ENCODE measurements around the gene SLC4A4. TPM values are rescaled to one million over a fixed set of nuclear protein-coding genes. Genes with fewer than 3 reads are reported as not detected.

Gene SLC4A4
- total and polyA plus RNA-seq, 2 of the 13 experiments (the other 11 are each of a cell fraction or from before 2014, with no cell fraction given) = 0.01 TPM; not detected in 1

- WGBS (ENCODE audit: low lambda C conversion rate) = 60% methylated on average over 1 of the region's 1 CpG
- BruUV-seq (replicated peaks) = no TSS peak
- intact Hi-C loops (cut with micrococcal nuclease; ENCODE audit: unreplicated experiment) = no loop called here
- no peaks in the 10 kb centered on the region for H3K79me2 ChIP-seq (ENCODE audit: insufficient read depth, low read length)
- ChIA-PET CTCF (ENCODE audit: low intra/inter-chr PET ratio, low total read pairs) (no interaction called here), POLR2A (no interaction called here)
- no peaks in the 10 kb centered on the region for H3K9me3 ChIP-seq (ENCODE audit: low read length)
- no peak overlapping the region for H2AFZ ChIP-seq (ENCODE audit: low read length)
- H3K9ac ChIP-seq (ENCODE audit: insufficient read depth, low read depth, low read length) = no peak overlapping the region
- TF ChIP-seq MLX (CRISPR knock-in tag; IDR thresholded peaks at IDR 0.05) (no peak), RXRA (CRISPR knock-in tag; IDR thresholded peaks at IDR 0.05) (no peak), SUZ12 (IDR thresholded peaks at IDR 0.05; ENCODE audit: low read depth, low read length) (no peak), ZFP36L2 (CRISPR knock-in tag; IDR thresholded peaks at IDR 0.05) (no peak), WIZ (CRISPR knock-in tag; IDR thresholded peaks at IDR 0.05) (no peak), BORCS8-MEF2B (CRISPR knock-in tag; IDR thresholded peaks at IDR 0.05) (no peak)
- no peaks in the 10 kb centered on the region for H3K4me1 ChIP-seq (ENCODE audit: insufficient read depth, low read length)
- ATAC-seq = no peak
- no peak overlapping the region for H3K4me3 ChIP-seq (replicated peaks in 1 of 3; ENCODE audit: insufficient read depth in 1 of 3, low read depth in 2 of 3, low read length in 3 of 3)
- H3K4me2 ChIP-seq (ENCODE audit: low read depth, low read length) = no peak overlapping the region
- in situ Hi-C loops (cut with HindIII; ENCODE audit: extremely low pct_ligation_motif_present, low pct_unique_long_range_greater_than_20kb) = no loop called here
- H3K27ac ChIP-seq (ENCODE audit: extremely low read length, insufficient read depth, low read length) = no peak overlapping the region
- H4K20me1 ChIP-seq (ENCODE audit: insufficient read depth, low read length) = no peaks in the 10 kb centered on the region
- FAIRE-seq = no peak
- H3K36me3 ChIP-seq (replicated peaks in 1 of 2; ENCODE audit: control insufficient read depth in 1 of 2, insufficient read depth in 2 of 2, low read length in 2 of 2) = no peaks in the 10 kb centered on the region
- DNase-seq (ENCODE audit: low spot score) = no peak
- H3K27me3 ChIP-seq (ENCODE audit: control insufficient read depth in 1 of 2, insufficient read depth in 2 of 2, low read length in 2 of 2) = no peaks in the 10 kb centered on the region
Observed at GRCh38 chr4:71587995-71588394, 249.2 kb downstream of the SLC4A4 start.

GRCh38 chr4:71592793-71593192 is 254.0 kb downstream of the SLC4A4 start:
- no peak for TF ChIP-seq DMAP1 (CRISPR knock-in tag; IDR thresholded peaks at IDR 0.05)
- no peaks in the 10 kb centered on the region; a peak in 1 of 5 replicates for H3K27me3 ChIP-seq (ENCODE audit: control insufficient read depth in 1 of 2, insufficient read depth in 2 of 2, low read length in 2 of 2)
- no peak overlapping the region for H3K4me2 ChIP-seq (ENCODE audit: low read depth, low read length)
- BruUV-seq (replicated peaks) = no TSS peak
- ChIA-PET CTCF (ENCODE audit: low intra/inter-chr PET ratio, low total read pairs) (no interaction called here), POLR2A (no interaction called here)
- WGBS (ENCODE audit: low lambda C conversion rate) = 31% methylated on average over 1 of the region's 1 CpG
- no peak overlapping the region for H3K9ac ChIP-seq (ENCODE audit: insufficient read depth, low read depth, low read length)
- no peak for FAIRE-seq
- no peak overlapping the region for H3K27ac ChIP-seq (ENCODE audit: extremely low read length, insufficient read depth, low read length)
- ATAC-seq = no peak
- no peaks in the 10 kb centered on the region for H3K9me3 ChIP-seq (ENCODE audit: low read length)
- H4K20me1 ChIP-seq (ENCODE audit: insufficient read depth, low read length) = no peaks in the 10 kb centered on the region
- no peaks in the 10 kb centered on the region for H3K36me3 ChIP-seq (replicated peaks in 1 of 2; ENCODE audit: control insufficient read depth in 1 of 2, insufficient read depth in 2 of 2, low read length in 2 of 2)
- in situ Hi-C loops (cut with HindIII; ENCODE audit: extremely low pct_ligation_motif_present, low pct_unique_long_range_greater_than_20kb) = no loop called here
- intact Hi-C loops (cut with micrococcal nuclease; ENCODE audit: unreplicated experiment) = no loop called here
- no peak overlapping the region for H2AFZ ChIP-seq (ENCODE audit: low read length)
- no peak for DNase-seq (ENCODE audit: low spot score)
- no peak overlapping the region for H3K4me3 ChIP-seq (replicated peaks in 1 of 3; ENCODE audit: insufficient read depth in 1 of 3, low read depth in 2 of 3, low read length in 3 of 3)
- no peaks in the 10 kb centered on the region for H3K79me2 ChIP-seq (ENCODE audit: insufficient read depth, low read length)
- H3K4me1 ChIP-seq (ENCODE audit: insufficient read depth, low read length) = no peaks in the 10 kb centered on the region

All from HepG2 (cell line).